Trophoblast cell (in vitro differentiated cells and primary cell): ENCODE measurements around the gene CDX1.

ENCODE experiments used
- DNase-seq, 2 donors: peaks; one replicate each; pipeline ENCODE4 v3.0.0-alpha.2; 2016
- H2AFZ ChIP-seq: 2 replicates; pipeline ENCODE4 v1.6.1; 2013; ENCODE audit warnings: low read length, moderate library complexity, mild to moderate bottlenecking; ENCODE audit not compliant: insufficient read depth, poor library complexity
- H2AK5ac ChIP-seq: 2 replicates; pipeline ENCODE4 v1.6.1; 2013; ENCODE audit warnings: mild to moderate bottlenecking, low read length
- H2BK120ac ChIP-seq: 2 replicates; pipeline ENCODE4 v1.6.1; 2013; ENCODE audit warnings: low read length, mild to moderate bottlenecking, moderate library complexity; ENCODE audit not compliant: insufficient read depth, poor library complexity
- H2BK12ac ChIP-seq: 2 replicates; pipeline ENCODE4 v1.6.1; 2013; ENCODE audit warnings: mild to moderate bottlenecking, low read length, moderate library complexity
- H2BK5ac ChIP-seq: 2 replicates; pipeline ENCODE4 v1.6.1; 2013; ENCODE audit warnings: low read length, low read depth, moderate library complexity, mild to moderate bottlenecking; ENCODE audit not compliant: poor library complexity
- H3K14ac ChIP-seq: 2 replicates; pipeline ENCODE4 v1.6.1; 2013; ENCODE audit warnings: mild to moderate bottlenecking, low read length
- H3K18ac ChIP-seq: 2 replicates; pipeline ENCODE4 v1.6.1; 2013; ENCODE audit warnings: mild to moderate bottlenecking, low read length
- H3K23ac ChIP-seq: 2 replicates; pipeline ENCODE4 v1.6.1; 2013; ENCODE audit warnings: low read length
- H3K27ac ChIP-seq: 2 replicates; pipeline ENCODE4 v1.5.1; 2013; ENCODE audit warnings: low read depth, mild to moderate bottlenecking, inconsistent platforms, low read length, moderate library complexity
- H3K27me3 ChIP-seq: 2 replicates; pipeline ENCODE4 v1.6.1; 2013; ENCODE audit warnings: inconsistent platforms, mild to moderate bottlenecking, low read length, moderate library complexity; ENCODE audit not compliant: insufficient read depth
- H3K36me3 ChIP-seq, 2 experiments: 1 replicate in 1 of 2; 2 replicates in 1 of 2; pipeline ENCODE4 v1.6.1; 2013; ENCODE audit warnings: low read length in 2 of 2, mild to moderate bottlenecking in 2 of 2, moderate library complexity in 1 of 2; ENCODE audit not compliant: insufficient read depth in 2 of 2, control insufficient read depth in 1 of 2
- H3K4ac ChIP-seq: 2 replicates; pipeline ENCODE4 v1.6.1; 2013; ENCODE audit warnings: low read depth, mild to moderate bottlenecking, low read length, moderate library complexity
- H3K4me1 ChIP-seq, 2 experiments: 1 replicate in 1 of 2; 2 replicates in 1 of 2; pipeline ENCODE4 v1.6.1; 2013; ENCODE audit warnings: low read length in 2 of 2, mild to moderate bottlenecking in 2 of 2, moderate library complexity in 1 of 2; ENCODE audit not compliant: insufficient read depth in 2 of 2, control insufficient read depth in 1 of 2
- H3K4me2 ChIP-seq: 2 replicates; pipeline ENCODE4 v1.6.1; 2013; ENCODE audit warnings: inconsistent platforms, mild to moderate bottlenecking, low read length, moderate library complexity
- H3K4me3 ChIP-seq: 2 replicates; pipeline ENCODE4 v1.5.1; 2013; ENCODE audit warnings: mild to moderate bottlenecking, low read depth, low read length, inconsistent platforms
- H3K79me1 ChIP-seq: one replicate; pipeline ENCODE4 v1.6.1; 2013; ENCODE audit warnings: low read length
- H3K79me2 ChIP-seq: 2 replicates; pipeline ENCODE4 v1.6.1; 2013; ENCODE audit warnings: low read length, mild to moderate bottlenecking; ENCODE audit not compliant: control insufficient read depth, insufficient read depth, poor library complexity
- H3K9ac ChIP-seq: 2 replicates; pipeline ENCODE4 v1.6.1; 2013; ENCODE audit warnings: mild to moderate bottlenecking, low read length
- H3K9me3 ChIP-seq: 2 replicates; pipeline ENCODE4 v1.6.1; 2013; ENCODE audit warnings: low read depth, mild to moderate bottlenecking, control low read depth, inconsistent platforms, low read length; ENCODE audit not compliant: insufficient read depth
- H4K12ac ChIP-seq: 2 replicates; pipeline ENCODE4 v1.6.1; 2013; ENCODE audit warnings: low read depth, mild to moderate bottlenecking, low read length, moderate library complexity
- H4K8ac ChIP-seq: 2 replicates; pipeline ENCODE4 v1.6.1; 2013; ENCODE audit warnings: low read depth, mild to moderate bottlenecking, low read length, moderate library complexity
- H4K91ac ChIP-seq: one replicate; pipeline ENCODE4 v1.6.1; 2013; ENCODE audit warnings: low read depth, mild to moderate bottlenecking, low read length, moderate library complexity
- WGBS: extraction: QIAGEN DNeasy Blood & Tissue Kit; methylation state at CpG from one replicate; pipeline ENCODE4 v1.1.7; 2013; ENCODE audit warnings: missing lambda C conversion rate; ENCODE audit not compliant: insufficient read length, insufficient coverage; ENCODE audit errors: extremely low coverage; 5-methylcytosine and 5-hydroxymethylcytosine counted together

Gene CDX1

DNA sequence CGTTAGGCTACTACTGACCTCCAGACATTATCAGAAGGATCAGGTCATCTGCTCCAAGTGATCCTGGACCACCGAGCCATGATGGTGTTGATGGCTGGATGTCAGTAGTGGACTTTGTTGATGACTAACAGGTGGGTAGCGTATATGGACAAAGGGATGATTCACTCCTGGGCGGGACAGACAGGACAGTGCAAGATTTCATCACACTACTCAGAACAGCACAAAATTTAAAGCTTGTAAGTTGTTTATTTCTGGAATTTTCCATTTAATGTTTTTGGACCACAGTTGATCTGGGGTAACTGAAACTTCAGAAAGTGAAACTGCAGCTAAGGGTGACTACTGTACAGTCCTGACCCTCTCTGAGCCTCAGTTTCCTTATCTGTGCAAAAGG lies 23.6 kb upstream of the CDX1 start:
- H2AK5ac ChIP-seq = no peak overlapping the region
- peak overlapping the region; percentile 95 for H2BK5ac ChIP-seq
- no peak overlapping the region for H3K4me3 ChIP-seq
- H3K27ac ChIP-seq = peak overlapping the region; percentile 98
- peak overlapping the region; percentile 25 for H3K4me2 ChIP-seq
- H3K23ac ChIP-seq = no peak overlapping the region
- H4K91ac ChIP-seq = peak overlapping the region; percentile 98
- no CpG with 5 or more reads among the region's 4 CpGs for WGBS
- H3K79me1 ChIP-seq = peaks cover 63% of the 10 kb centered on the region
- no peak overlapping the region for H3K9ac ChIP-seq
- H3K9me3 ChIP-seq = no peaks in the 10 kb centered on the region
- H2BK120ac ChIP-seq = peak overlapping the region; percentile 98
- H3K36me3 ChIP-seq = peaks cover 4 to 6% of the 10 kb centered on the region in 2 experiments
- H3K18ac ChIP-seq = peak overlapping the region; percentile 68
- peak overlapping the region; percentile 74 for H2BK12ac ChIP-seq
- peaks cover 51 to 67% of the 10 kb centered on the region in 2 experiments for H3K4me1 ChIP-seq
- H3K4ac ChIP-seq = peak overlapping the region; percentile 75
- H3K79me2 ChIP-seq = peaks cover 34% of the 10 kb centered on the region
- H3K27me3 ChIP-seq = no peaks in the 10 kb centered on the region
- H4K12ac ChIP-seq = no peak overlapping the region
- DNase-seq = peak; percentile 96 to 97
- peak overlapping the region; percentile 68 for H4K8ac ChIP-seq
- H3K14ac ChIP-seq = peak overlapping the region; percentile 74
- no peak overlapping the region for H2AFZ ChIP-seq

- Histone ChIP-seq H3K79me1 (peaks cover 56% of the 10 kb centered on the region), H2BK5ac (peak overlapping the region; percentile 95), H4K12ac (peak overlapping the region; percentile 55), H3K9me3 (no peaks in the 10 kb centered on the region), H3K23ac (no peak overlapping the region), H3K27me3 (no peaks in the 10 kb centered on the region), H2BK12ac (peak overlapping the region; percentile 74), H3K4me3 (no peak overlapping the region), H3K18ac (peak overlapping the region; percentile 88), H4K8ac (peak overlapping the region; percentile 95), H3K14ac (peak overlapping the region; percentile 94), H2BK120ac (peak overlapping the region; percentile 98), H3K4ac (peak overlapping the region; percentile 89), H4K91ac (peak overlapping the region; percentile 98), H3K79me2 (peaks cover 28% of the 10 kb centered on the region), H2AFZ (peak overlapping the region; percentile 35), H2AK5ac (peak overlapping the region; percentile 94), H3K27ac (peak overlapping the region; percentile 98), H3K4me1 (peaks cover 44 to 60% of the 10 kb centered on the region in 2 experiments), H3K9ac (peak overlapping the region; percentile 19), H3K4me2 (peak overlapping the region; percentile 25), H3K36me3 (peaks cover 10% of the 10 kb centered on the region in 2 experiments)
- no CpG with 5 or more reads among the region's 20 CpGs for WGBS
- peak; percentile 82 to 88 for DNase-seq
These were observed 23.0 kb upstream of the CDX1 start for GRCh38 chr5:150143350-150144245.

GRCh38 chr5:150144246-150144801 lies 22.3 kb upstream of the CDX1 start:
- Histone ChIP-seq H3K23ac (no peak overlapping the region), H3K14ac (peak overlapping the region; percentile 94), H3K4me1 (peaks cover 39 to 55% of the 10 kb centered on the region in 2 experiments), H2BK120ac (peak overlapping the region; percentile 98), H3K79me2 (peaks cover 28% of the 10 kb centered on the region), H3K79me1 (peaks cover 51% of the 10 kb centered on the region), H4K8ac (peak overlapping the region; percentile 95), H4K91ac (peak overlapping the region; percentile 98), H3K27me3 (no peaks in the 10 kb centered on the region), H2BK5ac (peak overlapping the region; percentile 95), H4K12ac (peak overlapping the region; percentile 55), H3K4ac (peak overlapping the region; percentile 89), H3K18ac (peak overlapping the region; percentile 88), H3K27ac (peak overlapping the region; percentile 98), H2AFZ (peak overlapping the region; percentile 37), H3K4me2 (peak overlapping the region; percentile 13), H3K9ac (no peak overlapping the region), H2BK12ac (peak overlapping the region; percentile 62), H2AK5ac (peak overlapping the region; percentile 94), H3K36me3 (peaks cover 14% of the 10 kb centered on the region in 2 experiments), H3K9me3 (no peaks in the 10 kb centered on the region), H3K4me3 (no peak overlapping the region)
- peak in 1 of 2 donors; percentile 34 for DNase-seq
- no CpG with 5 or more reads among the region's 14 CpGs for WGBS

DNA sequence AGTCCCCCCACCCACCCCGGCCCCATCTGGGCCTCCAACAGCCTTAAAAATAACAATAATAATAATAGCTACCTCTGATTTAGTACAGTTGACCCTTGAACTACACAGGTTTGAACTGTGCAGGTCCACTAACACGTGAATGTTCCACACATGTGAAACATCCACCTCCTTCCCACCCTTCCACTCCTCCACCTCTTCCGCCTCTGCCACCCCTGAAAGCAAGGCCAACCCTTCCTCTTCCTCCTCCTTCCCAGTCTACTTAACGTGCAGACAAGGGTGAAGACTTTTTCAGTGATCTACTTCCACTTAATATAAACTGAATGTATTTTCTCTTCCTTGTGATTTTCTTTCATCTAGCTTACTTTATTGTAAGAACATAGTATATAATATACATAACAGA lies 21.7 kb upstream of the CDX1 start:
- WGBS = no CpG with 5 or more reads among the region's 4 CpGs
- H3K36me3 ChIP-seq = peaks cover 16 to 17% of the 10 kb centered on the region in 2 experiments
- H4K91ac ChIP-seq = peak overlapping the region; percentile 98

More for the DNA sequence above, 21.7 kb upstream of the CDX1 start:
- Histone ChIP-seq H2BK120ac (peak overlapping the region; percentile 98), H3K18ac (peak overlapping the region; percentile 93), H3K9me3 (no peaks in the 10 kb centered on the region), H3K27me3 (no peaks in the 10 kb centered on the region), H3K23ac (no peak overlapping the region), H3K4ac (peak overlapping the region; percentile 40), H3K4me2 (no peak overlapping the region), H2BK5ac (peak overlapping the region; percentile 92), H2BK12ac (peak overlapping the region; percentile 91), H3K9ac (no peak overlapping the region), H3K79me1 (peaks cover 48% of the 10 kb centered on the region), H3K79me2 (peaks cover 27% of the 10 kb centered on the region), H2AK5ac (peak overlapping the region; percentile 91), H3K27ac (peak overlapping the region; percentile 98), H4K8ac (peak overlapping the region; percentile 80), H2AFZ (no peak overlapping the region), H3K14ac (peak overlapping the region; percentile 89), H3K4me1 (peaks cover 36 to 51% of the 10 kb centered on the region in 2 experiments), H4K12ac (no peak overlapping the region), H3K4me3 (no peak overlapping the region)
- no peak for DNase-seq
